K562 (cell line): ENCODE measurements around the gene EFNA2. TPM values are rescaled to one million over a fixed set of nuclear protein-coding genes. Genes with fewer than 3 reads are reported as not detected.

ENCODE experiments used
- ARID2 ChIP-seq: fragments of 450-650 bp; IDR thresholded peaks from 2 replicates; pipeline ENCODE4 v1.6.1; 2017; ENCODE audit warnings: antibody characterized with exemption, mild to moderate bottlenecking
- CBX2 ChIP-seq: fragments of 200-600 bp; sonication (generic); IDR thresholded peaks from one replicate; pipeline ENCODE4 v1.6.1; 2012; ENCODE audit warnings: mild to moderate bottlenecking, low read length, inconsistent platforms; ENCODE audit not compliant: insufficient read depth, poor library complexity, severe bottlenecking
- CHD2 ChIP-seq: IDR thresholded peaks from 2 replicates; pipeline ENCODE4 v1.6.1; 2011; ENCODE audit warnings: low read depth, low read length
- CTBP1 ChIP-seq: fragments of 450-650 bp; IDR thresholded peaks from 2 replicates; pipeline ENCODE4 v1.6.1; 2016; ENCODE audit warnings: borderline replicate concordance
- CXXC5 ChIP-seq: fragments of 250-450 bp; sonication (Bioruptor Pico); IDR thresholded peaks from 2 replicates; pipeline ENCODE4 v1.8.0; 2022; ENCODE audit warnings: inconsistent platforms, mild to moderate bottlenecking, moderate library complexity
- EGR1 ChIP-seq: fragments of 450-650 bp; conservative IDR thresholded peaks from 2 replicates; pipeline ENCODE4 v1.6.1; 2017; ENCODE audit warnings: mild to moderate bottlenecking
- GTF2B ChIP-seq: IDR thresholded peaks from 2 replicates; pipeline ENCODE4 v1.6.1; 2011; ENCODE audit not compliant: insufficient read length; ENCODE audit errors: extremely low read depth
- HES1 ChIP-seq: fragments of 450-650 bp; IDR thresholded peaks from 2 replicates; pipeline ENCODE4 v1.6.1; 2016; ENCODE audit warnings: low read depth, mild to moderate bottlenecking, moderate library complexity
- ID3 ChIP-seq, 2 experiments: fragments of 250-450 bp in 1 of 2; fragments of 450-650 bp in 1 of 2; sonication (Bioruptor Pico) in 1 of 2; IDR thresholded peaks; 2 replicates each; pipeline versions ENCODE4 v1.6.1 to v1.8.0; 2016 to 2021; ENCODE audit warnings: mild to moderate bottlenecking in 2 of 2, moderate library complexity in 2 of 2, missing compliant biosample characterization in 1 of 2, missing genetic modification characterization in 1 of 2
- ILF3 ChIP-seq: fragments of 450-650 bp; IDR thresholded peaks from 2 replicates; pipeline ENCODE4 v1.6.1; 2018; ENCODE audit warnings: antibody characterized with exemption, mild to moderate bottlenecking, moderate library complexity, borderline replicate concordance
- KLF10 ChIP-seq: fragments of 250-450 bp; sonication (Bioruptor Pico); IDR thresholded peaks from 2 replicates; pipeline ENCODE4 v1.6.1; 2021; ENCODE audit warnings: matching md5 sums
- MCM3 ChIP-seq: fragments of 450-650 bp; IDR thresholded peaks from 2 replicates; pipeline ENCODE4 v1.6.1; 2016
- MLX ChIP-seq, 2 experiments: fragments of 450-650 bp in 1 of 2; sonication (generic) in 1 of 2; formaldehyde crosslinking; conservative IDR thresholded peaks; 2 replicates each; pipeline versions ENCODE4 v1.4.0 to v1.8.1; 2020 to 2022; ENCODE audit warnings: mild to moderate bottlenecking in 1 of 2, missing genetic modification reagents in 1 of 2
- PRPF4 ChIP-seq: fragments of 200-400 bp; formaldehyde crosslinking; IDR thresholded peaks from one replicate; pipeline ENCODE4 v1.6.1; 2017; ENCODE audit warnings: low read length, low read depth, mild to moderate bottlenecking; ENCODE audit not compliant: insufficient read depth, poor library complexity, severe bottlenecking
- PTTG1 ChIP-seq: fragments of 450-650 bp; IDR thresholded peaks from 2 replicates; pipeline ENCODE4 v1.6.1; 2016; ENCODE audit warnings: low read depth, mild to moderate bottlenecking, missing genetic modification characterization, missing compliant biosample characterization
- RHOXF2B ChIP-seq: fragments of 250-450 bp; sonication (Bioruptor Pico); conservative IDR thresholded peaks from 2 replicates; pipeline ENCODE4 v1.5.1; 2021
- SMARCA5 ChIP-seq: fragments of 450-650 bp; IDR thresholded peaks from 2 replicates; pipeline ENCODE4 v1.6.1; 2016
- SNRNP70 ChIP-seq: fragments of 200-400 bp; formaldehyde crosslinking; optimal IDR thresholded peaks from 2 replicates; pipeline ENCODE3; 2017; ENCODE audit warnings: low read depth, low read length
- SRSF9 ChIP-seq: fragments of 200-400 bp; formaldehyde crosslinking; IDR thresholded peaks from 2 replicates; pipeline ENCODE4 v1.6.1; 2017; ENCODE audit warnings: low read depth, low read length, borderline replicate concordance
- STAG1 ChIP-seq: sonication (generic); formaldehyde crosslinking; IDR thresholded peaks from 2 replicates; pipeline ENCODE4 v1.5.0; 2020; ENCODE audit warnings: missing genetic modification reagents, borderline replicate concordance
- TCF3 ChIP-seq: sonication (generic); formaldehyde crosslinking; IDR thresholded peaks from 2 replicates; pipeline ENCODE4 v1.4.0; 2020; ENCODE audit warnings: mild to moderate bottlenecking, missing genetic modification reagents
- ZNF121 ChIP-seq: sonication (generic); formaldehyde crosslinking; conservative IDR thresholded peaks from 2 replicates; pipeline ENCODE4 v1.8.0; 2022; ENCODE audit warnings: missing genetic modification reagents
- polyA plus RNA-seq, 8 experiments: library from polyadenylated mRNA; depleted of rRNA in 4 of 8; stranded (reverse) in 5 of 8; unstranded in 3 of 8; fragments of >200 nt; fragmentation: Nextera tagmentation in 2 of 8; fragmentation: Illumina TruSeq in 1 of 8; extraction: Ambion mirVana in 2 of 8; extraction: Trizol in 1 of 8; gene quantifications; 2 replicates each; pipeline versions ENCODE4 v1.2.1 to v1.2.3, GENCODE V29; 2011 to 2014; ENCODE audit warnings: inconsistent platforms in 1 of 8, missing spikeins in 1 of 8
- total RNA-seq, 7 experiments: library from RNA; depleted of rRNA in 6 of 7; stranded (reverse); fragments of >200 nt in 6 of 7; fragmentation: Illumina TruSeq in 2 of 7; extraction: Trizol in 2 of 7; gene quantifications; 2 replicates each; pipeline versions ENCODE4 v1.2.1 to v1.2.3, GENCODE V29; 2011 to 2021; ENCODE audit warnings: low replicate concordance in 1 of 7

The EFNA2 gene
- total and polyA plus RNA-seq, 9 of the 15 experiments (the other 6 are each of a cell fraction or from before 2014, with no cell fraction given), result 0.11 to 0.44 (median 0.15) TPM; not detected in 6

GRCh38 chr19:1269065-1269477 is 16.6 kb upstream of the EFNA2 start, which contains the start of gene CIRBP (continued):
- TF ChIP-seq EGR1 (peak; percentile 83), SRSF9 (no peak), SNRNP70 (no peak), RHOXF2B (CRISPR knock-in tag) (no peak), MCM3 (no peak), ILF3 (no peak), PRPF4 (peak; percentile 97), SMARCA5 (no peak), CBX2 (no peak), TCF3 (CRISPR knock-in tag) (no peak), CXXC5 (CRISPR knock-in tag) (peak; percentile 87), HES1 (no peak), MLX (CRISPR knock-in tag; conservative IDR thresholded peaks at IDR 0.05) (no peak), CTBP1 (peak; percentile 62), PTTG1 (tag) (no peak), STAG1 (CRISPR knock-in tag) (no peak), ID3 (CRISPR knock-in tag; IDR thresholded peaks at IDR 0.05) (no peak), ID3 (tag; IDR thresholded peaks at IDR 0.05) (no peak), KLF10 (CRISPR knock-in tag) (no peak), GTF2B (peak; percentile 95), ARID2 (no peak), CHD2 (peak; percentile 5; the same call in 1 of the 2 replicates), ZNF121 (CRISPR knock-in tag) (no peak)
